GM12891 (cell line): ENCODE results near the gene IL2RA.

Experiments
- POLR2A ChIP-seq: IDR thresholded peaks from 2 replicates; pipeline ENCODE4 v1.6.1; 2011; ENCODE audit warnings: low read depth, low read length, control low read depth
- POLR2AphosphoS5 ChIP-seq: IDR thresholded peaks from 2 replicates; pipeline ENCODE4 v1.6.1; 2011; ENCODE audit warnings: low read depth, low read length, control low read depth
- POU2F2 ChIP-seq: IDR thresholded peaks from 2 replicates; pipeline ENCODE4 v1.6.1; 2011; ENCODE audit warnings: low read depth, mild to moderate bottlenecking, control low read depth, low read length, moderate library complexity

GRCh38 chr10:6098156-6098555, 36.0 kb upstream of the IL2RA start:
- no peak for TF ChIP-seq POLR2A
- no peak for TF ChIP-seq POLR2AphosphoS5
- TF ChIP-seq POU2F2, result no peak
